ENCODE results near the gene CLOCK. TPM values are rescaled to one million over a fixed set of nuclear protein-coding genes. Genes with fewer than 3 reads are reported as not detected.

Gene CLOCK
- total and polyA plus RNA-seq, 2 of the 8 experiments (the other 6 are each of a cell fraction or from before 2014, with no cell fraction given) = 7.7 to 24.2 TPM

GRCh38 chr4:55437823-55438222 is 108.9 kb downstream of the CLOCK start:
- no peak overlapping the region for H4K5ac ChIP-seq (ENCODE audit: insufficient read length, low read depth, low read length)
- H3K9ac ChIP-seq (replicated peaks in 1 of 4; ENCODE audit: extremely low read depth in 1 of 4, low read depth in 3 of 4, low read length in 3 of 4) = no peak overlapping the region
- H3K27me3 ChIP-seq (replicated peaks in 1 of 4; ENCODE audit: control insufficient read depth in 3 of 4, extremely low read depth in 1 of 4, insufficient read depth in 3 of 4, low read length in 3 of 4) = no peaks in the 10 kb centered on the region
- no peaks in the 10 kb centered on the region for H3K9me3 ChIP-seq (ENCODE audit: insufficient read depth in 2 of 2, low read depth in 1 of 2, low read length in 1 of 2)
- H2AFZ ChIP-seq (ENCODE audit: low read length) = no peak overlapping the region
- no peak overlapping the region for H2AK5ac ChIP-seq (ENCODE audit: low read depth, low read length)
- H2BK5ac ChIP-seq (ENCODE audit: low read depth, low read length) = no peak overlapping the region
- H2BK120ac ChIP-seq (replicated peaks; ENCODE audit: low read depth, low read length) = no peak overlapping the region
- CTCF ChIA-PET (ENCODE audit: partially characterized antibody) = interaction anchor here (1.2 to 2.5 kb wide), 4 partner anchors 10 to 430 kb away, joined by 3 to 8 read pairs (median 6); partner anchors contain the start of gene SRD5A3
- H4K8ac ChIP-seq (ENCODE audit: extremely low read depth, insufficient read depth, low read length) = no peak overlapping the region
- no peak overlapping the region for H2BK20ac ChIP-seq (ENCODE audit: low read length)
- no peak for TF ChIP-seq CBX5 (IDR thresholded peaks at IDR 0.05; ENCODE audit: low read depth, low read length)
- H4K91ac ChIP-seq (replicated peaks; ENCODE audit: insufficient read length, low read length) = no peak overlapping the region
- no peak overlapping the region for H3K27ac ChIP-seq (ENCODE audit: low read depth, low read length)
- H3K4me2 ChIP-seq (ENCODE audit: insufficient read depth in 1 of 2, low read depth in 2 of 2, low read length in 2 of 2) = no peak overlapping the region
- no peak overlapping the region for H3K4ac ChIP-seq (replicated peaks; ENCODE audit: insufficient read length, low read depth, low read length)
- H2BK15ac ChIP-seq (ENCODE audit: low read length) = no peak overlapping the region
- peaks cover 0 to 21% (median 15%) of the 10 kb centered on the region in 4 experiments; a peak in 6 of 8 replicates for H3K36me3 ChIP-seq (ENCODE audit: control insufficient read depth in 2 of 4, insufficient read depth in 4 of 4, low read length in 3 of 4)
- no peaks in the 10 kb centered on the region for H3K23me2 ChIP-seq (ENCODE audit: low read depth, low read length)
- no peaks in the 10 kb centered on the region for H4K20me1 ChIP-seq (replicated peaks in 1 of 2; ENCODE audit: control insufficient read depth in 1 of 2, insufficient read depth in 2 of 2, low read length in 2 of 2)
- POLR2A ChIA-PET (ENCODE audit: partially characterized antibody) = interaction anchor here (0.7 to 1.8 kb wide), 4 partner anchors 9 to 24 kb away, joined by 3 to 5 read pairs (median 3); no protein-coding TSS in a partner anchor
- DNase-seq (ENCODE audit: low read depth in 1 of 2, low spot score in 2 of 2) (no peak), FAIRE-seq (no peak)
- H3K23ac ChIP-seq (ENCODE audit: insufficient read length) = no peak overlapping the region
- no peaks in the 10 kb centered on the region for H3K79me2 ChIP-seq (ENCODE audit: control insufficient read depth in 1 of 2, insufficient read depth in 2 of 2, low read length in 2 of 2)
- H3K18ac ChIP-seq (ENCODE audit: extremely low read depth, low read length) = no peak overlapping the region
- no peaks in the 10 kb centered on the region for H3K79me1 ChIP-seq (ENCODE audit: low read depth, low read length)
- no peak overlapping the region for H3K14ac ChIP-seq (ENCODE audit: insufficient read length)
- H2BK12ac ChIP-seq (ENCODE audit: low read depth, low read length) = no peak overlapping the region
- H3K4me1 ChIP-seq (replicated peaks in 1 of 4; ENCODE audit: control insufficient read depth in 3 of 4, insufficient read depth in 4 of 4, low read length in 3 of 4) = peaks cover 0 to 3% (median 1%) of the 10 kb centered on the region in 4 experiments; a peak in 2 of 7 replicates
- 79% methylated on average over 3 of the region's 3 CpGs; no CpG with 5 or more reads in 1 of the 2 experiments for WGBS, 2 experiments (ENCODE audit: extremely low coverage in 1 of 2, insufficient coverage in 1 of 2, insufficient read length in 1 of 2, insufficient replicate concordance in 2 of 2, low coverage in 1 of 2, low lambda C conversion rate in 2 of 2, missing lambda C conversion rate in 1 of 2)
- no peak overlapping the region for H3K56ac ChIP-seq (replicated peaks; ENCODE audit: insufficient read length, low read depth, low read length)
- H3K4me3 ChIP-seq (ENCODE audit: extremely low read depth in 1 of 4, insufficient read depth in 2 of 4, low read depth in 3 of 4, low read length in 4 of 4) = no peak overlapping the region

All from H1 (cell line).